Fibroblast of the aortic adventitia (primary cell): Measurements from ENCODE around the gene SMOC1. TPM values are rescaled to one million over a fixed set of nuclear protein-coding genes. Genes with fewer than 3 reads are reported as not detected.

Experiments
- DNase-seq: peaks from one replicate; pipeline ENCODE4 v3.0.0-alpha.2; 2010; ENCODE audit warnings: low read depth
- H3K4me3 ChIP-seq: 2 replicates; pipeline ENCODE4 v1.5.1; 2011; ENCODE audit warnings: low read depth, mild to moderate bottlenecking, control low read depth, low read length, moderate library complexity
- CTCF ChIP-seq: IDR thresholded peaks from 2 replicates; pipeline ENCODE4 v1.5.1; 2011; ENCODE audit warnings: mild to moderate bottlenecking, low read length, control low read depth, inconsistent platforms; ENCODE audit not compliant: insufficient read depth
- total RNA-seq: library from RNA; depleted of rRNA; stranded (reverse); fragments of >200 nt; gene quantifications from 2 replicates; pipeline ENCODE4 v1.2.3, GENCODE V29; 2012; ENCODE audit warnings: low replicate concordance

Gene SMOC1
- total RNA-seq, 1 donor, result 1.1 TPM

- TF ChIP-seq CTCF, result no peak
- H3K4me3 ChIP-seq, result no peak overlapping the region
- DNase-seq, result no peak
These were observed 89.5 kb downstream of the SMOC1 start for GRCh38 chr14:69968681-69969080.

GRCh38 chr14:69972755-69973154 lies 93.5 kb downstream of the SMOC1 start:
- no peak for TF ChIP-seq CTCF
- no peak overlapping the region for H3K4me3 ChIP-seq
- no peak for DNase-seq

- H3K4me3 ChIP-seq, result no peak overlapping the region
- DNase-seq, result no peak
- TF ChIP-seq CTCF, result no peak
These were observed 94.6 kb downstream of the SMOC1 start for GRCh38 chr14:69973846-69974245.

- TF ChIP-seq CTCF, result no peak
- H3K4me3 ChIP-seq, result no peak overlapping the region
- no peak for DNase-seq
These were observed 100.7 kb downstream of the SMOC1 start for GRCh38 chr14:69979882-69980281.

GRCh38 chr14:69980457-69981425 lies 101.5 kb downstream of the SMOC1 start:
- H3K4me3 ChIP-seq, result no peak overlapping the region
- no peak for DNase-seq
- TF ChIP-seq CTCF, result no peak

- no peak for DNase-seq
- no peak for TF ChIP-seq CTCF
- H3K4me3 ChIP-seq, result no peak overlapping the region
These were observed 103.1 kb downstream of the SMOC1 start for GRCh38 chr14:69982220-69982839.
